ENCODE measurements around the gene GLI3.

Gene GLI3

GRCh38 chr7:42065015-42065414, 172.0 kb downstream of the GLI3 start:
- no peak for TF ChIP-seq CTCF (IDR thresholded peaks at IDR 0.05)
- no peak for DNase-seq (ENCODE audit: low spot score)
- no peak overlapping the region for H3K4me3 ChIP-seq
- H3K27ac ChIP-seq, result no peak overlapping the region

- Histone ChIP-seq H3K4me3 (no peak overlapping the region), H3K27ac (no peak overlapping the region)
- no peak for TF ChIP-seq CTCF (IDR thresholded peaks at IDR 0.05)
- no peak for DNase-seq (ENCODE audit: low spot score)
These were observed 172.5 kb downstream of the GLI3 start for GRCh38 chr7:42064534-42064933.

GRCh38 chr7:42059275-42059674, 177.7 kb downstream of the GLI3 start:
- DNase-seq (ENCODE audit: low spot score), result no peak
- TF ChIP-seq CTCF (IDR thresholded peaks at IDR 0.05), result no peak
- Histone ChIP-seq H3K27ac (no peak overlapping the region), H3K4me3 (no peak overlapping the region)

- Histone ChIP-seq H3K4me3 (no peak overlapping the region), H3K27ac (no peak overlapping the region)
- no peak for TF ChIP-seq CTCF (IDR thresholded peaks at IDR 0.05)
- no peak for DNase-seq (ENCODE audit: low spot score)
These were observed 179.7 kb downstream of the GLI3 start for GRCh38 chr7:42057331-42057730.

GRCh38 chr7:42055171-42055570, 181.8 kb downstream of the GLI3 start:
- Histone ChIP-seq H3K27ac (no peak overlapping the region), H3K4me3 (no peak overlapping the region)
- no peak for TF ChIP-seq CTCF (IDR thresholded peaks at IDR 0.05)
- DNase-seq (ENCODE audit: low spot score), result no peak

GRCh38 chr7:42053834-42054233, 183.2 kb downstream of the GLI3 start:
- no peak overlapping the region for H3K4me3 ChIP-seq
- no peak for DNase-seq (ENCODE audit: low spot score)
- no peak overlapping the region for H3K27ac ChIP-seq
- TF ChIP-seq CTCF (IDR thresholded peaks at IDR 0.05), result no peak

- TF ChIP-seq CTCF (IDR thresholded peaks at IDR 0.05), result no peak
These were observed 187.2 kb downstream of the GLI3 start for GRCh38 chr7:42049761-42050160.

More at GRCh38 chr7:42049761-42050160, 187.2 kb downstream of the GLI3 start:
- Histone ChIP-seq H3K4me3 (no peak overlapping the region), H3K27ac (no peak overlapping the region)
- DNase-seq (ENCODE audit: low spot score), result no peak

Data from coronary artery (tissue), 2 donors.